NCI-H128 (cell line): ENCODE data around the gene SMAGP.

Source experiments
- DNase-seq: peaks from one replicate; lab custom pipeline; 2025; ENCODE audit not compliant: unreplicated experiment; lab: John Stamatoyannopoulos, UW

SMAGP gene

GRCh38 chr12:51198568-51199365, 71.4 kb downstream of the SMAGP start:
- no peak for DNase-seq

- no peak for DNase-seq
These were observed 72.3 kb downstream of the SMAGP start for GRCh38 chr12:51197736-51198567.

GRCh38 chr12:51196547-51196946, 73.7 kb downstream of the SMAGP start:
- DNase-seq = no peak

DNA sequence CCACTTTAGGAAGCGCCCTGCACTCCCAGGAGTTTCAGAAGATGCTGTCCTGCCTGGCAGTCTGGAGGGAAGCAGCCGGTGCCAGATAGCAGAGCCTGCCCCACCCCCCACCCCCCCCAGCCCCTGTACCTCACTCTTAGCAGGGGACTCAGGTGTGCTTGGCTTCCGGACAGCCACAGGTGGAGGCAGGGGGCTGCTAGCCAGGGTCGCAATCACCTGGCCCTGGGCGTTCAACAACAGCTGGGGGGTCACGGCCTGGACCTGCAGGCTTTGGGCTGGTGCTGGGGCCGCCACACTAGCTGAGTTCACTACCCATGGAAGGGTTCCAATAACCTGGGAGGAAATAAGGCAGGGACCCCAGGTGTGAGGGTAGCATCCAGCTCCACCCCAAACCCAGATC, 74.4 kb downstream of the SMAGP start:
- DNase-seq = no peak
